GM12878 (cell line): ENCODE data around the gene LGALS1.

Experiments
- EZH2 ChIP-seq: IDR thresholded peaks from 2 replicates; pipeline ENCODE4 v1.6.1; 2012; ENCODE audit warnings: low read depth, mild to moderate bottlenecking, control low read depth, inconsistent platforms, low read length, borderline replicate concordance; ENCODE audit not compliant: control insufficient read depth
- FOS ChIP-seq: IDR thresholded peaks from 3 replicates; pipeline ENCODE4 v1.6.1; 2011; ENCODE audit warnings: borderline replicate concordance; ENCODE audit not compliant: insufficient read length; ENCODE audit errors: extremely low read depth
- MAX ChIP-seq: IDR thresholded peaks from 2 replicates; pipeline ENCODE4 v1.6.1; 2012; ENCODE audit warnings: low read depth, low read length, improper control_type of control experiment
- POLR2AphosphoS5 ChIP-seq: IDR thresholded peaks from 2 replicates; pipeline ENCODE4 v1.6.1; 2011; ENCODE audit warnings: mild to moderate bottlenecking, low read length, inconsistent platforms
- ZNF217 ChIP-seq: fragments of 450-650 bp; IDR thresholded peaks from 2 replicates; pipeline ENCODE4 v1.6.1; 2017; ENCODE audit warnings: antibody characterized with exemption, mild to moderate bottlenecking
- TF ChIP-seq, protein P1 (sequence below): IDR thresholded peaks from 2 replicates; pipeline ENCODE4 v1.6.1; 2012; ENCODE audit warnings: low read length, inconsistent platforms

- TF ChIP-seq MAX (no peak), POLR2AphosphoS5 (no peak), FOS (no peak), EZH2 (no peak), ZNF217 (no peak)
- TF ChIP-seq, protein P1, sequence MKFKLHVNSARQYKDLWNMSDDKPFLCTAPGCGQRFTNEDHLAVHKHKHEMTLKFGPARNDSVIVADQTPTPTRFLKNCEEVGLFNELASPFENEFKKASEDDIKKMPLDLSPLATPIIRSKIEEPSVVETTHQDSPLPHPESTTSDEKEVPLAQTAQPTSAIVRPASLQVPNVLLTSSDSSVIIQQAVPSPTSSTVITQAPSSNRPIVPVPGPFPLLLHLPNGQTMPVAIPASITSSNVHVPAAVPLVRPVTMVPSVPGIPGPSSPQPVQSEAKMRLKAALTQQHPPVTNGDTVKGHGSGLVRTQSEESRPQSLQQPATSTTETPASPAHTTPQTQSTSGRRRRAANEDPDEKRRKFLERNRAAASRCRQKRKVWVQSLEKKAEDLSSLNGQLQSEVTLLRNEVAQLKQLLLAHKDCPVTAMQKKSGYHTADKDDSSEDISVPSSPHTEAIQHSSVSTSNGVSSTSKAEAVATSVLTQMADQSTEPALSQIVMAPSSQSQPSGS: no peak
Observed at GRCh38 chr22:37632174-37633088, 43.0 kb upstream of the LGALS1 start.
